Measurements from ENCODE around the gene DCUN1D3. TPM values are rescaled to one million over a fixed set of nuclear protein-coding genes. Genes with fewer than 3 reads are reported as not detected.

DCUN1D3 gene
- total and polyA plus RNA-seq, 2 experiments from 2014 or later = 8.5 to 13.7 TPM

- TF ChIP-seq ZNF462 (CRISPR knock-in tag; IDR thresholded peaks at IDR 0.05) (no peak), CREB1 (CRISPR knock-in tag; IDR thresholded peaks at IDR 0.05; ENCODE audit: low read depth) (no peak), EZH2phosphoT487 (IDR thresholded peaks at IDR 0.05; ENCODE audit: unreplicated experiment) (no peak), REST (IDR thresholded peaks at IDR 0.05; ENCODE audit: unreplicated experiment) (no peak), ETS1 (IDR thresholded peaks at IDR 0.05) (no peak), ZNF331 (CRISPR knock-in tag; IDR thresholded peaks at IDR 0.05; ENCODE audit: low read depth) (no peak), STAT1 (IDR thresholded peaks at IDR 0.05; ENCODE audit: unreplicated experiment) (no peak), ZNF114 (CRISPR knock-in tag; IDR thresholded peaks at IDR 0.05) (no peak), JUNB (IDR thresholded peaks at IDR 0.05; ENCODE audit: unreplicated experiment) (no peak)
Measured at GRCh38 chr16:20901436-20902112, 1.4 kb upstream of the DCUN1D3 start (continued).
